Renal cortical epithelial cell (primary cell): ENCODE measurements around the gene CASQ2. TPM values are rescaled to one million over a fixed set of nuclear protein-coding genes. Genes with fewer than 3 reads are reported as not detected.

Experiments used
- DNase-seq: peaks from one replicate; pipeline ENCODE4 v3.0.0-alpha.2; 2011; ENCODE audit warnings: low read depth
- total RNA-seq: library from RNA; depleted of rRNA; stranded (reverse); fragments of >200 nt; gene quantifications from 2 replicates; pipeline ENCODE4 v1.2.3, GENCODE V29; 2014

The CASQ2 gene
- total RNA-seq, 1 donor from 2014 or later = not detected

DNA sequence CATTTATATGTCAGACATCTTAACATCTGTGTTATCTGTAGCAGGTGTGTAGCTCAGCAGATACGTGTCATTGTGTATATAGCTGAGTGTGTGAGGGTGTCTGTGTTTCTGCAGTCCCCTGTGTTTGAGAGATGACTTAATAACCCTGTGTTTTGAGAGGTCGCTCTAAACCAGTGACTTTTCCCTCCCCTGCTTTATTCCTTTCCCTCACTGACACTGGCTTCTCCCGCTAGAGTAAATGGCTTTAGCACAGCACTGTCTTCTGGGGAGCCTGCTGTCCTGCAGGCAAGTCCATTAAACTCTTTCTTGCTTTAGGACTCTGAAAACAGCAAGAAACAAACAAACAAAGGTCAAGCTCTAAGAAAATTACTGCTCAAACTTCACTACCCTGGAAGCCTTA lies 73.7 kb downstream of the CASQ2 start:
- DNase-seq = no peak

DNA sequence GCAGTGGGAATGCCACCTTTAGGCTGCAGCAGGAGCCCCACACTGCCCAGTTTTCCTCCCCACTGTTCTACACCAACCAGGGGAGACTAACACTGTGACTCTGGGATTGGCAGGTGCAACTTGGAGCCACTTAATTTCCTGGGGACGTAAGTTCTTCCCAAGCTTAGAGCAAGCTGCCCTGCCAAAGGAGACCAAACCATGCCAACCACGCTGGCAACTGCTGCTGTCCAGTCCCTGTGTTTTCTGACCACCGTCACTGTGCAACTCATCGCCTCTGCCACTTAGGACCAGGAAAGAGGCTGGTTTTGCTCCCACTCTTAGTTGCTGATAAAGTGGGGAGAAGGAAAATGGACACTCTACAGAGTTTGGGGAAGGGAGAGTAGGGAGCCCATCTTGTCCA lies 76.3 kb downstream of the CASQ2 start:
- no peak for DNase-seq

DNA sequence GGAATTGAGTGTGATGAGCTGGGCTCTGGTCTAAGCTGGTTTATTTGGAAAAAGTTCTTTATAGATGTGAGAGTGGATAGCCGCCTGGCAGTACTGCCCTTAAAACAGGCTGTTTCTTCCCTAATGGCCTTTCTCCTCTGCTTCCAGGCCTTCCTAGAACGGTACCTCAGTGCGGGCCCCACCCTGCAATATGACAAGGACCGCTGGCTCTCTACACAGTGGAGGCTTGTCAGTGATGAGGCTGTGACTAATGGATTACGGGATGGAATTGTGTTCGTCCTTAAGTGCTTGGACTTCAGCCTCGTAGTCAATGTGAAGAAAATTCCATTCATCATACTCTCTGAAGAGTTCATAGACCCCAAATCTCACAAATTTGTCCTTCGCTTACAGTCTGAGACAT lies 77.5 kb downstream of the CASQ2 start:
- DNase-seq = no peak

DNA sequence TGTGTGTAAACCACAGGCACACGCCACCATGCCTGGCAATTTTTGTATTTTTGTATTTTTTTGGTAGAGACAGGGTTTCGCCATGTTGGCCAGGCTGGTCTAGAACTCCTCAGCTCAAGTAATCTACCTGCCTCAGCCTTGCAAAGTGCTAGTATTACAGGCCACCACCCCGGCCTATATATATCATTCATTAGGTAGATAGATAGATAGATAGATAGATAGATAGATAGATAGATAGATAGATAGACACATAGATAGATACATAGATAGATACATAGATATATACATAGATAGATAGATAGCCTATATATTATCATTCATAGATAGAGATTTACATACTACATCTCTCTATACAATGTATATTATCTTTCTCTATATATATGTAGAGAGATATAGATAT lies 80.8 kb downstream of the CASQ2 start:
- DNase-seq = no peak

DNA sequence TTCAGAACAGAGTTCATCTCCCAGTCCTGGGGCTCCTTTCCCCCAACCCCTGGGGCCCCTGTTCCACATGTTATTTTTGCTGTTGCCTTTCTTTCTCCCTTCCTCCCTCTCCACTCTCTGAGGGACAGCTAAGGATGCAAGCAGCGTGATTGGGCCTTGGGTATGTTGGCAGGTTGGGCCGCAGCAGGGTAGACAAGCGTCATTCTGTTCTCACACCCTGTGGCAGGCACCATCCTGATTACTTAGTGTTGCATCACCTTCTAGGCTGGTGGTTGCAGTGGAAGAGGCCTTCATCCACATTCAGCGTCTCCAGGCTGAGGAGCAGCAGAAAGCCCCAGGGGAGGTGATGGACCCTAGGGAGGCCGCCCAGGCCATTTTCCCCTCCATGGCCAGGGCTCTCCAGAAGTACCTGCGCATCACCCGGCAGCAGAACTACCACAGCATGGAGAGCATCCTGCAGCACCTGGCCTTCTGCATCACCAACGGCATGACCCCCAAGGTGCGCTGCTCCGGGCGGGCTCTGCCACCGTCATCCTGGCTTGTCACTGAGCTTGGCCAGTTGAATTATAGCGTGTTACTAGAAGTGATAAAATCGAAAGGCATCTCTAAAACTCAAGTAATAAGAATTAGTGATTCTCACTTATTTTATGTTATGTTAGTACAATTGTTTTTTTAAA lies 83.3 kb downstream of the CASQ2 start:
- DNase-seq = no peak

DNA sequence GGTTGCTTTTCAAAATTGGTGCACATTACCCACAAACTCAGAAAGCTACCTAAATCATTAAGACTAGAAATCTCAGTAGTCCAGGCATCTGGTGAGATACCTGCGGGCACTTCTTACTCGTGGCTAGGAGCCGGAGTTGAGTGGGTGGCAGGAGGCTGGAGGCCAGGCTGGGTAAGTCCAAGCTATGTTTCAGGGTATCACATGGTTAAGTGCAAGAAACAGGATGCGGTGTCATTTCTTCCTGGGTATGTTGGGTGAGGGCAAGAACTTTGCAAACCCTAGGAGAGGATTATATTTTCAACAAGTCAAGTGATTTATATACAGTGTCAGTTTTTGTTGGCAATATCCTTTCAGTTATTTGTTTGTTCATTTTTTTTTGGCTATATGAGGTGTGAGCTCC lies 85.7 kb downstream of the CASQ2 start:
- DNase-seq = no peak

DNA sequence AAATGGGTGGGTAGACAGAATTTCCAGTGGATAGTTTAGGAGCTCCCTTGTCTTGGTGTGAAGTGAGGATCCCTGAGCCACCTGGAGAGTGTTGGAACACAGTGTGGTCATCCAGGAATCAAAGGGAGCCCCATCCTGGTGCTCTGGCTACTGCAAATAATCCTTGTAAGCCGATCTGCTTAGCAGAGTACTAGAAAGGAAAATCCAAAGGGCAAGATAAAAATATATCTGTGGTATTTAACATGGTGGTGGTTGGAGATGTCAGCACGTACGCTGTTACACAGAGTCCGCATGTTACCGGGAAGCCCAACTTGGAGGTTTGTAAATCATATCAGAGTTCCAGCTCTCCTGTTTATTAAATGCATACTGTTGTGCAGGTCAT lies 87.8 kb downstream of the CASQ2 start:
- DNase-seq = no peak

DNA sequence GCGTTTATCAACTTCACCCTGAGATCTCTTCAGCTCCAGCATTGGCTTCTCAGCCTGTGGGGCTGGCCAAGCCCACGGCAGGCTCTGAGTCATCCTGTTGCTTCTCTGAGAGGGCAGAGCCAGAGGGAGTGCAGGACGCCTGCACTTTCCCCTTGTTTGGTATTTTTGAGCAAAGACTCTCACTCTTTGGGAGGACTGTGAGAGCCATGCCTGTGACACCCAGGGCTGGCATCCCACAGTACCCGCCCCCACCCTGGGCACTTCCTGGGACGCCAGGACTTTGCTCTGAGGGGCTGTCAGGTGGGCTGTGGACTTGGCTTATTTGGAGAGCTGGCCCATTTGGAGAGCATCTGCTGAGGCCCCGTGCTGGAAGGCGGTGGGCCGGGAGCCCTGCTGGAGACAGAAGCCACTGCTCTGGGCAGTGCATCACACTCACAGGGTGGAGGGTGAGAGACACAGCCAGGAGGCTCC lies 89.3 kb downstream of the CASQ2 start:
- peak; percentile 68 for DNase-seq

DNA sequence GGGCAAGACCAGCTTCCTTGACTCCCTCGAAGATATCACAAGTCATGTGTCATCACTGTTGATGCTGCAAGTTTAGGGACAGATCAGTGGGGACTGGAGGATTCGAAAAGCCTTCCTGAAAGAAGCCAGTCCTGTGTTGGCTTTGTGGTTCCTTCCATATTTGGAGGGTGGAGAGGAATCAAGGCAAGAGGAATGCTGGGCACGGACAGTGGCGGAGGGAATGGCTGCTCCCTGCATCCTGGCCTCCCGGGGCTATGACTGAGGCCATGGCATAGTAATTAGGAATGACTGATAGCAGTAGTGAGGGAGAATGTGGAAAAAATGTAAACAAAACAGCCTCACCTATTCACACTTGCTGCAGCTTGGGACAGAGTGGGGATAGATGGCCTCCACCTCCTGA lies 90.4 kb downstream of the CASQ2 start:
- no peak for DNase-seq

DNA sequence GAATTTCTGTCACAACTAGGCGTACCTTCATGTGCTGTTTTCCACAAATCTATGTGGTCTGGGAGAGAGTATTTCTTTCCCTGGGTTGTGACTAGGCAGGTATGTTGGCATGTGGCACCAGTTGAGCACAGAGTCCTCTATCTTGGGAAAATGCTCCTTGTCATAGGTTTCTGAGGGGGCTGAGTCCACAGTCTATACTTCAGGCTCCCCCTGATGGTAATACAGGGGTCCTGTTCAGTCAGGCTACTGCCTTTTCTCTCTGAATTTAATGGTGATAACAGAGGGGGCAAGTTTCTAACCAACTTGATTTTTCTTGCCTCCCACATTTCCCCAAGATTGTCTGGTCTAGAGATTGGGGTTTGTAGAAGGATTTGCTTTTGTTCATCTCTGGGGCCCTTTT lies 90.9 kb downstream of the CASQ2 start:
- no peak for DNase-seq

DNA sequence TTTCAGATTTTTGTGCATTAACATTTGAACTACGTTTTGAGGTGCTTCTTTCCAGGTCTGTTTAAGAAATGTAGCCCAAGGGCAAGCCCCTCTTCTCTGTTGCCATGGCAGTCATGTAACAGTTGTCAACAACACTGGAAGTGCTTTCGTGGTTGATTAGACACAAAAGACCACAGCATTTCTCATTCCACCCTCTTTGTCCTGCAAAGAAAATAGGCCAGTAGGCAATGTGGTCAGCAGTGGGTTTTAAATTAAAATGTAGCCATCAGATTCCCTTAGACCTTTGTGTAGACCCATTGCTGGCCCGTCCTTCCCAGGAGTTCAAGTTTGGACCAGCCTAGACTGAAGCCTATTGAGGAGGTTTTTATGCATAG lies 91.3 kb downstream of the CASQ2 start:
- peak; percentile 96 for DNase-seq

DNA sequence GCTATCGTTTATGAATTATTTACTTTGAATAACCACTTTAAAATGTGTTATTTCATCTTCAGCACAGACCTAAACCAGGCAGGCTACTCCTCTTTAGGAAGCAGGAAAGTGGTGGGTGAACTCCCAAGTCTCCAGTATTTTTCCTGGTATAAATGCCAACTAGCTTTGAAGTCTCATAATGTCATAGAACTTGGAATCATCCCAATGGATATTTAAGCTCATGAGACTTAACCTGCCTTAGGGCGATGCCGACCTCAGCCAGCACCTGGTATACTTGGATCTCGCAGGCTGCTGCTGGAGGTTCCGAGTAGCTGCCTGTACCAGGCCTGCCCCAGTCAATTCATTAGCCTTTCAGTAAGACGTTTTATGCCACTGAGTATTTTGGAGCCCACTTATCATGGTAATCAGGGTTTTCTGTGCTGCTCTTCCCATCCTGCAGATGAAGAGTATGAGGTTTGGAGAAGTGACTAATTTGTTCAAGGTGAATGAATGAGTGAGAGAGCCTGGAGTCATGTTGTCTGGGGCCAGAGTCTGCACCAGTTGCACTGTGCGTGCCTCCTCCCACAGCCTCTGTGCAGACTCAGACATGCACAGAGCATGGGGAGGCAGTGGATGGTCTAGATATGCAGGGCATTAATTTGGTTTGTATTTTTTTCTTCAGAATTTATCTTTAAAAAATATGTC lies 91.9 kb downstream of the CASQ2 start:
- DNase-seq = peak; percentile 71

DNA sequence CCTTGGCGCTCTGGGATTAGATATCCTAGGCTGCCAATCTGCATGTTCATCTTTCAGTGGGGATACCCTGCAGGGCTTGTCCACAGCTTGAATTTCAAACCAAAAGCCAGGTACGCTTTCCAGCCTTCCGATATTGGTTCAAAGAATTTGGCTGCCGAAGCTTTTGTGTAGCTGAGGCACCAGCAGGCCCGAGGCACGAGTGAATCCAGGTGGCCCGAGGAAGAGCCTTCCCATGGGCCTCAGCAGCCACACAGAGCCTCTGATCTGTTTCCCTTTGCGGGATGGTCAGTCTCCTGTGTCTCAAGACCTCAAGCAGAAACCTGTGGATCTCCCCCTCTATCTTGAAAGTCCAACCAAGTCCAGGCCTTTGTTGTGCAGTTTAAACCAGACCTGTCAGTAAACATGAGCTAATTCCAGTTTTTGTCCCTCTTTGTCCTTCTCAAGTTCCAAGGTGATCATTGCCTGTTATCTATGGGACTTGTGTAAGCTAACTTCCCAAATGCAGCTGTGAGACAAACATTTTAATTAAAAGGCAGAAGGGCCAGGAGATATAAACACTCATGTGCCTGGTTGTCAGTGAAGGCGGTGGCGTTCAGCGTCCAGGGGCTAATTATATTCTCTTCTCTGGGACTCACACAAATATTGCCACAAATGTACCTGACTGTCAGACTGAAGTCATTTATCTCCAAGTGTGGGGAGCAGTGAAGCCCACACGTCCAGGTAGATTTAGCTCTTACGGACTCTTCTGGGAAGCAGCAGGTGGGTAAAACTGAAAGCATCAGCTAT lies 96.1 kb downstream of the CASQ2 start:
- no peak for DNase-seq

DNA sequence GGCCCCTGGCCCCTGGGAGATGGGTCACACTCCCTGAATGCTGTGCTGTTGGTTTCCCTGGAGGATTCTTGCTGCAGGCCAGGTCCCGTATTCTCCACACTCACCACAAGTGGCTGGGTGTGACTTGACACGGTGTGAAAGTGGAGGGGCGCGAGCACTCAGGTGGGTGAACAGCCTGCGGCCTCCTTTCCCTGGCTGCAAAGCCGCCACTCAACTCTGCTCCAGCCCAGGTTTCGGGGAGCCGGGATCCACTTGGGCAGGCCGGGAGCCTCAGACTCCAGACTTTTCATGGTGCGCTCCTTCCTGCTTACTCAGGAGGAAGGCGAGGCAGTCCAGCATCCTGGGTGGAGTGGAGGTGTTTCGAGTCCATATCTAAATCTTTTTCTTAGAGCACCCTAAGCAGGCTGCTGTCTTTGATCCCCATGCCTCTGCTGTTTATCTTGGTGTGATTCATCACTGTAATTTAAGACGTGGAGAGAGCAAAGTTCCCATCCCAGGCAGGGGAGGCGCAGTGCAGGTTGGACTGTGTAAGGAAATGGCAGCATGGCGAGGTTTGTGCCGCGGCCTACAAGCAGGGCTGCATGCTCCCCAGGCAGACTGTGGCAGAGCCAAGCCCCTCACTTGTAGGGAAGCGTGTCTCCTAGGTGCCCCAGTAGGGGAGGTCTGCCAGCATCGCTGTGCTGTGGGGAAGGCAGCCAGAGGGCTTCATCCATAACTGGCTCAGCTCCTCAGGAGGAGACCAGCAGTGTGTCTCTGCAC lies 97.2 kb downstream of the CASQ2 start:
- DNase-seq = no peak

DNA sequence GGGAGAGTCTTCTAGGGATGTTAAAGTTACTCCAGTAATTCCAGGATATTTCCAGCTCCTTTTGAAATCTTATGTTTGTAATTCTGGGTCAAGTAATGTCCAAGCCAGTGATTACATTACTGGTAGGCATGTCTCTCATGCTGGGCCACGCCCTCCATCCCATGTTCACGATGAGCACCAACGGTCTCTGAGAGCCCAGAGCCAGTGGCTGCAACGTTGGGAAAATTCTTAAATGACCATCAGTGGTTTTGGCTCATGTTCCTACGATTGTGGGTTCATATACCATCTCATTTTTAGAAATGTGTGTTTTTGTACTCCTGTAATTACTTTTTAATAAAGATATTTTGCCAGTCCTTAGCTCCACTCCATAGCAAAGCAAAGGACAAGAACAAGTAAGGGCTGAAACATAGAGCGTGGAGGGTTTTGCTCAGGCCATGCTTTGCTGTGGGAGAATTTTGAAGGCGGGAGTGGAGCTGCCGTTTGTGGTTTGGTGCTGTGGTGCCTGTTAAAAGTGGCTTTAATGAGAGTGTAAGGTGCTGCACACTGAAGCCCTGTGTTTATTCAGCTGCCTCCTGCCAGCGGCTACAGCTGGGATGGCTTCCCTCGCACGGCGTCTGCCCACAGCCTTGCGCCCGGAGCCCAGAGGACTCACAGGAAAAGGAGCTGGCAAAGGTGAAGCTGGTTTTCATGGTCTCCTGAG lies 97.9 kb downstream of the CASQ2 start:
- DNase-seq = no peak

DNA sequence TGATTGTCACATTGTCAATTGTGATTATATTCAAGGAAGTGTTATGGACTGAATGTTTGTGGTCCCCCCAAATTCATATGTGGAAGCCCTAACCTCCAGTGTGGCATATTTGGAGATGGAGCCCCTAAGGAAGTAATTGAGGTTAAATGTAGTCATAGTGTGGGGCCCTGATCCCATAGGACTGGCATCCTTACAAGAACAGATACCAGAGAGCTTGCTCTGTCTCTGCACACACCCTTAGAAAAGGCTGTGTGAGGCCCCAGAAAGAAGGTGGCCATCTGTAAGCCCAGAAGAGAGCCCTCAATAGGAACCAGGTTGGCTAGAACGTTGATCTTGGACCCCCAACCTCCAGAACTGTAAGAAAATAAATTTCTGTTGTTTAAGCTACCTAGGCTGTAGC lies 98.6 kb downstream of the CASQ2 start:
- no peak for DNase-seq

DNA sequence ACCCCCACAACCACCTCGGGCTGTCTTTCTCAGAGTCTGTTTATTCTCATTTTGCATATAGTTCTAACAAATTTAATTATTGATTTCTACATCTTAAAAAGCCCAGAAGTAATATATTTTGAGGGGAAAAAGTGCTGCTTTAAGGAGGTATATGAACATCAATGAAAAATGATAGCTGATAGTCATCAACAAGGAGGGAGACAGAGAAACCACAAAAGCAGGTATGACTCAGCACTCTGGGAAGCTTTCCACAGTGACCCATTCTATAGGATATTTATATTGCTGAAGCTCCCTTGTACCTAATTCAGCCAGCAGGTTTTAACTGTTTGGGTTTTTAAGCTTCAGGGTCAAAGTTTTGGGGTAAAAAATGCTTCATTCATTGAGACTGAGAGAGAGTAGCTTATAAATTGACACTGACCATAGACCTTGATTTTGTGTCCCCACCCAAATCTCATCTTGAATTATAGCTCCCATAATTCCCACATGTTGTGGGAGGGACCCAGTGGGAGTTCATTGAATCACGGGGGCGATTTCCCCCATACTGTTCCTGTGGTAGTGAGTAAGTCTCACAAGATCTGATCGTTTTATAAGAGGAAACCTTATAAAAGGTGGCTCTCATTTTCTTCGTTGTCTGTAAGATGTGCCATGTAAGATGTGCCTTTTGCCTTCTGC lies 99.4 kb downstream of the CASQ2 start:
- peak; percentile 29 for DNase-seq

DNA sequence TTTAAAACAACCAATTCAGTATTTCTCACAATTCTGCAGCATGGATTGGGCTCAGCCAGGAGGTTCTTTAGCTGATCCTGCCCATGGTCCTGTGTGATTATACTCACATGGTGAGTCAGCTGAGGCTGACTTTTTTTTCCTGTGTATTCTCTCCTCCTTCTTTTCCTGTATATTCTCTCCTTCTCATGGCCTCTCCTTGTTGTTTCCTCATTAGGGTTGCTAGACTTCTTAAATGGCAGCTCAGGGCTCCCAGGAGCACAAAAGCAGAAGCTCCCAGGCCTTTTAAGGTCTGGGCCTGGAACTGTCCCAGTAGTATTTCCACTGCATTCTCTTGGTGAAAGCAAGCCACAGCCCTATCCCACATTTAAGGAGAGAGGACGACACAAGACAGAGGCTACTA lies 99.9 kb downstream of the CASQ2 start:
- DNase-seq = no peak

DNA sequence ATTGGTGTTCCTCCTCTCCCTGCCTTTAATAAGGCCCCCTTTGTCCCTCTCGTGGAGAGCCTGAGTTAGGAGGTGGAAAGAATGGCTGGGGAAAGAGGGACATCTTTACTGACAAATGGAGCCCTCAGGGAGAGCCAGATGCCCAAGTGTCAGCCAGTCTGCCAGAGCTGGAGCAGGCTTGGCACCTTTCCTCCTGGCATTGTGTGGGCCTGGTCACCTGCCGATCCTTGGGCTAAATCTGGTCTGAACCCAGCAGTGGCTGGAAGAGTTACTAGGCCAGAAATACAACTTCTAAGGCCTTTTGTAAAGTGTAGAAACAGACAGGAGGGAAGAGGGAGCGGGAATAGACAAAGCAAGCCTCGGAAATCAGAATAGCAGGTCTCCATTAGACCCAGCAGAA lies 101.8 kb downstream of the CASQ2 start:
- DNase-seq = no peak

DNA sequence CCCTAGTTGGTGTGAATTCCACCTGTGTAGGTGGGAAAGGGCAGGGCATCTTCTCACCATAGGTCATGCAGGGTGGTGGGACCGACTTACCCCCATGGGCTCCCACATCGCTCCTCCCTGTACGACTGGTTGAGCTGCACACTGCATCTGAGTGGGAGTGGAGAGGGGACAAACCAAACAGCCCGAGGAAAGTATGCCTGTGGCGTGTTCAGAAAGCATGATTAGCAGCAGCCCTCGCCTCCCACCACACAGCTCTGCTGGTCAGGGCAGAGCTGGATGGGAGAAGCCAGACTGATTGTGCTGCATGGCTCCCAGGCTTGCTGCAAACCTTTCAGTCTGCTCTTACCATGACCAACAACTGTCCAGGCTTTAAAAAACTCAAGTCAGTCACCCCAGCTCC lies 102.3 kb downstream of the CASQ2 start:
- DNase-seq = no peak
